GM23248 (cell line): ENCODE results near the gene STXBP4. TPM values are rescaled to one million over a fixed set of nuclear protein-coding genes. Genes with fewer than 3 reads are reported as not detected.

ENCODE experiments used
- DNase-seq: peaks from one replicate; pipeline ENCODE4 v3.0.0-alpha.2; 2015
- H2AFZ ChIP-seq: fragments of 200-600 bp; sonication (generic); 2 replicates; pipeline ENCODE4 v1.6.1; 2016; ENCODE audit warnings: antibody characterized with exemption
- H3F3A ChIP-seq: fragments of 200-600 bp; sonication (generic); 2 replicates; pipeline ENCODE4 v1.6.1; 2016; ENCODE audit warnings: mild to moderate bottlenecking, antibody characterized with exemption, mixed run types; ENCODE audit not compliant: insufficient read depth
- H3K27ac ChIP-seq: fragments of 200-600 bp; sonication (generic); 2 replicates; pipeline ENCODE4 v1.5.1; 2016; ENCODE audit warnings: mild to moderate bottlenecking
- H3K27me3 ChIP-seq: fragments of 200-600 bp; sonication (generic); replicated peaks from 2 replicates; pipeline ENCODE4 v1.6.1; 2016; ENCODE audit warnings: mild to moderate bottlenecking; ENCODE audit not compliant: insufficient read depth
- H3K36me3 ChIP-seq: fragments of 200-600 bp; sonication (generic); 2 replicates; pipeline ENCODE4 v1.6.1; 2016; ENCODE audit warnings: low read depth, mild to moderate bottlenecking
- H3K4me1 ChIP-seq: fragments of 200-600 bp; sonication (generic); 2 replicates; pipeline ENCODE4 v1.6.1; 2016; ENCODE audit warnings: mild to moderate bottlenecking; ENCODE audit not compliant: insufficient read depth
- H3K4me2 ChIP-seq: fragments of 200-600 bp; sonication (generic); one replicate; pipeline ENCODE4 v1.6.1; 2016; ENCODE audit warnings: mild to moderate bottlenecking; ENCODE audit not compliant: unreplicated experiment
- H3K4me3 ChIP-seq: fragments of 200-600 bp; sonication (generic); 2 replicates; pipeline ENCODE4 v1.5.1; 2016; ENCODE audit warnings: mild to moderate bottlenecking
- H3K79me2 ChIP-seq: fragments of 200-600 bp; sonication (generic); 2 replicates; pipeline ENCODE4 v1.6.1; 2016; ENCODE audit warnings: mild to moderate bottlenecking; ENCODE audit not compliant: insufficient read depth
- H3K9ac ChIP-seq: fragments of 200-600 bp; sonication (generic); 2 replicates; pipeline ENCODE4 v1.6.1; 2016; ENCODE audit warnings: mild to moderate bottlenecking
- H3K9me2 ChIP-seq: fragments of 200-600 bp; sonication (generic); 2 replicates; pipeline ENCODE4 v1.6.1; 2016; ENCODE audit warnings: mixed run types, mild to moderate bottlenecking, moderate library complexity; ENCODE audit not compliant: insufficient read depth
- H3K9me3 ChIP-seq: fragments of 200-600 bp; sonication (generic); one replicate; pipeline ENCODE4 v1.6.1; 2017; ENCODE audit warnings: low read depth
- H4K20me1 ChIP-seq: fragments of 200-600 bp; sonication (generic); 2 replicates; pipeline ENCODE4 v1.6.0; 2016; ENCODE audit not compliant: insufficient read depth
- EZH2 ChIP-seq: fragments of 200-600 bp; sonication (generic); IDR thresholded peaks from 2 replicates; pipeline ENCODE4 v1.6.1; 2018; ENCODE audit warnings: antibody characterized with exemption, mild to moderate bottlenecking; ENCODE audit not compliant: insufficient read depth, poor library complexity, severe bottlenecking
- EZH2phosphoT487 ChIP-seq: fragments of 200-600 bp; sonication (generic); IDR thresholded peaks from 2 replicates; pipeline ENCODE4 v1.6.1; 2018; ENCODE audit warnings: antibody characterized with exemption, moderate library complexity, mild to moderate bottlenecking, low read depth; ENCODE audit not compliant: insufficient read depth
- WGBS, 2 experiments: methylation state at CpG; one replicate each; pipeline ENCODE4 v1.1.6; 2015 to 2017; ENCODE audit warnings: low lambda C conversion rate in 2 of 2, low coverage in 1 of 2; ENCODE audit errors: missing lambda C conversion rate in 2 of 2; 5-methylcytosine and 5-hydroxymethylcytosine counted together
- in situ Hi-C: fragments of 300-500 bp; cut with MboI; formaldehyde crosslinking; loops from 2 replicates; pipeline ENCODE4 v1.15.0; 2020
- polyA plus RNA-seq: library from polyadenylated mRNA; unstranded; fragments of >200 nt; fragmentation: Nextera tagmentation; extraction: Ambion mirVana; gene quantifications from 2 replicates; pipeline ENCODE4 v1.2.1, GENCODE V29; 2016
- total RNA-seq: library from RNA; depleted of rRNA; stranded (reverse); fragments of >200 nt; shearing (Covaris generic); gene quantifications from 2 replicates; pipeline ENCODE4 v1.2.3, GENCODE V29; 2014

The STXBP4 gene
- total and polyA plus RNA-seq, 2 experiments from 2014 or later = 5.9 to 8.7 TPM

- 48 to 61% methylated on average over 1 of the region's 1 CpG for WGBS, 2 experiments
- no peaks in the 10 kb centered on the region for H3K27me3 ChIP-seq
- no peak for TF ChIP-seq EZH2phosphoT487
- H3K36me3 ChIP-seq = no peaks in the 10 kb centered on the region
- H3K4me3 ChIP-seq = no peak overlapping the region
- no peak overlapping the region for H2AFZ ChIP-seq
- H3K27ac ChIP-seq = no peak overlapping the region
- no peaks in the 10 kb centered on the region for H3K79me2 ChIP-seq
- H4K20me1 ChIP-seq = no peaks in the 10 kb centered on the region
- in situ Hi-C loops = no loop called here
- H3F3A ChIP-seq = no peaks in the 10 kb centered on the region
- H3K4me2 ChIP-seq = no peak overlapping the region
- H3K9me2 ChIP-seq = no peaks in the 10 kb centered on the region
- no peaks in the 10 kb centered on the region for H3K4me1 ChIP-seq
- no peak for DNase-seq
- no peaks in the 10 kb centered on the region for H3K9me3 ChIP-seq
- no peak overlapping the region for H3K9ac ChIP-seq
These were observed 124.8 kb downstream of the STXBP4 start for GRCh38 chr17:55093353-55093752.

GRCh38 chr17:55098765-55099164 lies 130.2 kb downstream of the STXBP4 start:
- H3K9me3 ChIP-seq = no peaks in the 10 kb centered on the region
- no peaks in the 10 kb centered on the region for H3K9me2 ChIP-seq
- H3K4me2 ChIP-seq = no peak overlapping the region
- TF ChIP-seq EZH2phosphoT487 (no peak), EZH2 (no peak)
- in situ Hi-C loops = no loop called here
- no peak overlapping the region for H2AFZ ChIP-seq
- H3K9ac ChIP-seq = no peak overlapping the region
- no peaks in the 10 kb centered on the region for H3K4me1 ChIP-seq
- 96 to 97% methylated on average over 1 of the region's 1 CpG for WGBS, 2 experiments
- H3K4me3 ChIP-seq = no peak overlapping the region
- H3K27ac ChIP-seq = no peak overlapping the region
- H3K27me3 ChIP-seq = no peaks in the 10 kb centered on the region
- H3F3A ChIP-seq = no peaks in the 10 kb centered on the region
- DNase-seq = no peak
- no peaks in the 10 kb centered on the region for H3K79me2 ChIP-seq
- H3K36me3 ChIP-seq = no peaks in the 10 kb centered on the region
- H4K20me1 ChIP-seq = no peaks in the 10 kb centered on the region

GRCh38 chr17:55110521-55110920 lies 142.0 kb downstream of the STXBP4 start:
- in situ Hi-C loops = no loop called here
- Histone ChIP-seq H3K27ac (no peak overlapping the region), H3K4me1 (no peaks in the 10 kb centered on the region), H3K4me2 (no peak overlapping the region), H3K4me3 (no peak overlapping the region), H3F3A (no peaks in the 10 kb centered on the region), H3K79me2 (no peaks in the 10 kb centered on the region), H4K20me1 (no peaks in the 10 kb centered on the region), H2AFZ (no peak overlapping the region), H3K9ac (no peak overlapping the region), H3K9me2 (no peaks in the 10 kb centered on the region), H3K27me3 (no peaks in the 10 kb centered on the region), H3K36me3 (no peaks in the 10 kb centered on the region), H3K9me3 (no peaks in the 10 kb centered on the region)
- 84 to 94% methylated on average over 2 of the region's 2 CpGs for WGBS, 2 experiments
- no peak for DNase-seq
- TF ChIP-seq EZH2 = no peak
- no peak for TF ChIP-seq EZH2phosphoT487

GRCh38 chr17:55114283-55114682 lies 145.7 kb downstream of the STXBP4 start:
- DNase-seq = no peak
- in situ Hi-C loops = no loop called here
- no peaks in the 10 kb centered on the region for H3K27me3 ChIP-seq
- no peaks in the 10 kb centered on the region for H3K36me3 ChIP-seq
- H3K4me2 ChIP-seq = no peak overlapping the region
- no peaks in the 10 kb centered on the region for H3K79me2 ChIP-seq
- no peaks in the 10 kb centered on the region for H3K9me3 ChIP-seq
- H3K27ac ChIP-seq = no peak overlapping the region
- H3K4me3 ChIP-seq = no peak overlapping the region
- H3F3A ChIP-seq = no peaks in the 10 kb centered on the region
- no peak overlapping the region for H2AFZ ChIP-seq
- H3K4me1 ChIP-seq = no peaks in the 10 kb centered on the region
- H4K20me1 ChIP-seq = no peaks in the 10 kb centered on the region
- no peak for TF ChIP-seq EZH2phosphoT487
- TF ChIP-seq EZH2 = no peak
- H3K9me2 ChIP-seq = no peaks in the 10 kb centered on the region
- no peak overlapping the region for H3K9ac ChIP-seq

- Histone ChIP-seq H3K9me3 (no peaks in the 10 kb centered on the region), H3K4me2 (no peak overlapping the region), H3K27ac (no peak overlapping the region), H3K9me2 (no peaks in the 10 kb centered on the region), H2AFZ (no peak overlapping the region), H3F3A (no peaks in the 10 kb centered on the region), H3K27me3 (no peaks in the 10 kb centered on the region), H3K36me3 (no peaks in the 10 kb centered on the region), H3K4me3 (no peak overlapping the region), H3K4me1 (no peaks in the 10 kb centered on the region), H4K20me1 (no peaks in the 10 kb centered on the region), H3K9ac (no peak overlapping the region), H3K79me2 (no peaks in the 10 kb centered on the region)
- DNase-seq = no peak
- WGBS, 2 experiments = 48% methylated on average over 2 of the region's 2 CpGs
- TF ChIP-seq EZH2 (no peak), EZH2phosphoT487 (no peak)
- in situ Hi-C loops = no loop called here
These were observed 147.9 kb downstream of the STXBP4 start for GRCh38 chr17:55116440-55116914.
